ENCODE results near the gene STK40.

GRCh38 chr1:36389261-36389660 is 3.5 kb upstream of the STK40 start:
- no peak for TF ChIP-seq CTCF (conservative IDR thresholded peaks at IDR 0.05 in 1 of 2, IDR thresholded peaks at IDR 0.05 in 1 of 2; ENCODE audit: extremely low read depth in 1 of 2, insufficient read depth in 1 of 2, low read depth in 1 of 2, low read length in 2 of 2)
- TF ChIP-seq EZH2 (IDR thresholded peaks at IDR 0.05; ENCODE audit: borderline replicate concordance, low read length) = no peak

All from mammary epithelial cell (primary cell).